ENCODE measurements around the gene POU2AF2. TPM values are rescaled to one million over a fixed set of nuclear protein-coding genes. Genes with fewer than 3 reads are reported as not detected.

The POU2AF2 gene
- total RNA-seq, 1 donor, result not detected

DNA sequence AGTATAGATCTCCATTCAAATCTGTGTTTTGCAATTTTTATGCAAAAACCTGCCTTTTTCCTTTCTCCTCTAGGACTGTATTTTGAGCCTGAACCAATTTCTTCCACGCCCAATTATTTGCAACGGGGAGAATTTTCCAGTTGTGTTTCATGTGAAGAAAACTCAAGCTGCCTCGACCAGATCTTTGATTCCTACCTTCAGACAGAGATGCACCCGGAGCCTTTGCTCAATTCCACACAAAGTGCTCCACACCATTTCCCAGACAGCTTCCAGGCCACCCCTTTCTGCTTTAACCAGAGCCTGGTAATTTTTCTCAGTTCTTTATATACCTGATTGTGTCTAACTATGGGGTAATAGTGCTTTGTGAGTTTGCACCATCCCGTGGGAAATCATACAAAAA lies 60.8 kb downstream of the POU2AF2 start:
- no peak for DNase-seq (ENCODE audit: low read depth)
- TF ChIP-seq, protein P1, sequence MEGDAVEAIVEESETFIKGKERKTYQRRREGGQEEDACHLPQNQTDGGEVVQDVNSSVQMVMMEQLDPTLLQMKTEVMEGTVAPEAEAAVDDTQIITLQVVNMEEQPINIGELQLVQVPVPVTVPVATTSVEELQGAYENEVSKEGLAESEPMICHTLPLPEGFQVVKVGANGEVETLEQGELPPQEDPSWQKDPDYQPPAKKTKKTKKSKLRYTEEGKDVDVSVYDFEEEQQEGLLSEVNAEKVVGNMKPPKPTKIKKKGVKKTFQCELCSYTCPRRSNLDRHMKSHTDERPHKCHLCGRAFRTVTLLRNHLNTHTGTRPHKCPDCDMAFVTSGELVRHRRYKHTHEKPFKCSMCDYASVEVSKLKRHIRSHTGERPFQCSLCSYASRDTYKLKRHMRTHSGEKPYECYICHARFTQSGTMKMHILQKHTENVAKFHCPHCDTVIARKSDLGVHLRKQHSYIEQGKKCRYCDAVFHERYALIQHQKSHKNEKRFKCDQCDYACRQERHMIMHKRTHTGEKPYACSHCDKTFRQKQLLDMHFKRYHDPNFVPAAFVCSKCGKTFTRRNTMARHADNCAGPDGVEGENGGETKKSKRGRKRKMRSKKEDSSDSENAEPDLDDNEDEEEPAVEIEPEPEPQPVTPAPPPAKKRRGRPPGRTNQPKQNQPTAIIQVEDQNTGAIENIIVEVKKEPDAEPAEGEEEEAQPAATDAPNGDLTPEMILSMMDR (IDR thresholded peaks at IDR 0.05; ENCODE audit: insufficient read depth, low read length), result no peak
- H3K4me3 ChIP-seq (ENCODE audit: low read depth, low read length), result no peak overlapping the region

DNA sequence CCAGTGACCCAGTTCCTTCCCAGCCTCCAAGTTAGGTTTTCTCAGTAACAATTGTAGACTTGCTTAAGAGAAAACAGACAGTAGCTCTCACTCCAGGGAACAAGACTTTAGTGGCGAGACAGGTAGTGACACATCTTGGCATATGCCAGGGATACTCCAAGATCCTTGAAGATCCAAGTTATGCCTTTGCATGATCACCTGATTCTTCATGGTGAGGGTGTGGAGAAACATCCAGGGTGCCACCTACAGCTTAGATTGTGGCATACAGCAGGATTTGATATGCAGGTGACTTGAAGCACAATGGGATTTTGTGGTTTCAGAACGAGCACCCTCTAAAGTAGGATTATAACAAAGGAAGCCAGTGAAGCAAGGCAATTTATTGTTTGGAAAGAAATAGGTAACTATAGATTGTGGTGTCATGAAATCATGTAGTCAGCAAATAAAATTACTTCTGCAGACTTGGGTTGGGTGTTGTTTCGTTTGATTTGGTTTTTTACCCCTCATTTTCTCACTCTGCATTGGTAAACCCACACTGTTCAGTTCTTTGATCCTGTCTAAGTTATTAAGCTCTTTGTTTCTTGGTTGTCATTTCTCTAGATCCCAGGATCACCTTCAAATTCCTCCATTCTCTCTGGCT lies 62.1 kb downstream of the POU2AF2 start:
- DNase-seq (ENCODE audit: low read depth), result no peak
- H3K4me3 ChIP-seq (ENCODE audit: low read depth, low read length), result no peak overlapping the region
- TF ChIP-seq, protein P1 (IDR thresholded peaks at IDR 0.05; ENCODE audit: insufficient read depth, low read length), result no peak

DNA sequence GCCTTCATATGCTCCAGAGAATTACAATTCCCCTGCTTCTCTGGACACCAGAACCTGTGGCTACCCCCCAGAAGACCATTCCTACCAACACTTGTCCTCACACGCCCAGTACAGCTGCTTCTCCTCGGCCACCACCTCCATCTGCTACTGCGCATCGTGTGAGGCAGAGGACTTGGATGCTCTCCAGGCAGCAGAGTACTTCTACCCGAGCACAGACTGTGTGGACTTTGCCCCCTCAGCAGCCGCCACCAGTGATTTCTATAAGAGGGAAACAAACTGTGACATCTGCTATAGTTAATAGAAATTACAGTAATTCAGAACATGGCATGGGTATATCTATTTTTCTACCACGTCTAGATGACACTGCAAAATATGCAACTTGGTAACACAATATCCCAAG lies 62.6 kb downstream of the POU2AF2 start:
- no peak overlapping the region for H3K4me3 ChIP-seq (ENCODE audit: low read depth, low read length)
- no peak for DNase-seq (ENCODE audit: low read depth)
- TF ChIP-seq, protein P1 (IDR thresholded peaks at IDR 0.05; ENCODE audit: insufficient read depth, low read length), result no peak

DNA sequence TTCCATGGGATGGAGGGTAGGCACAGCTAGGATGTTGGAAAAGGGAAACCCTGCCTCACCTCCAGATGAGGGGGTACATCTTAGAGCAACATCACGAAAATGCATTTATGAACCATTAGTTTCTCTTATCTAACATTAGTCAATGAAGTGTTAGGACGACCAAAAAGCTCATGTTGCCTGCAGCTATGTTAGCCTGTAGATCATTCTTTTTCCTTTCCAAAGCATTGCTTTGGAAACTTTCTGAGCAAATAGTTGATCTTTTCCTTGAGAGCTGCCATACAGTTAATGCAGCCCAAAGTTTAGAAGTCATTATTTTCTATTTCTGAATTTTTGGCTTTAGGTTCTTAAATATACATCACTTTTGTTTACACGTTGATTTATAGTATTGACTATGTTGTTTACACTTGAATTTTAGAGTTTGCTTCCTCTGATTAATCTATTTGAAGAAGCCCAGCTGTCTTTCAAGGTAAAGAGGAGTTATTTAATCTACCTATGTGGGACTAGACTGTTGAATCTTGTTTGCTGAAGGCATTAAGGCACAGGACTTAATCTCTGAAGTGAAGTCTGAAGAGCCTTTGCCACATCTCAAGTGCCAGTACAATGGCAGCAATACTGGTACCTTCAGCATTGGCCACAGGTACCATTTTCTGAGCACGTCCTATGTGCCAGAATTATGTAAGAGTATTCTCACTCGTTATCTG lies 63.8 kb downstream of the POU2AF2 start:
- TF ChIP-seq, protein P1 (IDR thresholded peaks at IDR 0.05; ENCODE audit: insufficient read depth, low read length), result no peak
- DNase-seq (ENCODE audit: low read depth), result no peak
- H3K4me3 ChIP-seq (ENCODE audit: low read depth, low read length), result no peak overlapping the region

DNA sequence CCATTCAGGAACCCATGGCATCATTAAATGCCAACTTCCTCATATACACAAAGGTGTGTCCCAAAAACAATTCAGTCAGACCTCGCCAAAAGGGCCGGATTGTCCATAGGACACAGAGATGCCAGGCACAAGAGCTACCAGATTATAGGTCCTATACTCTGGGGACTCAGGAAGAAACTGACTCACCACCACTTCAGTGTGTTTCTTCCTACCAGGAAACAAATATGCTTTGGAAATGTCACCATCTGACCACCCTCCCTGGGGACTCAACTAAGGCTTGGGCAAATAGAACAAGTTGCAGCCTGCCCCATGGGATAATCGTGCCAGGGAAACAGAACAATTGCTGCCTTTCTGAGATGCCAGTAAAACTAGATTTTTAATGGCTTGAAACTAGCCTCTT lies 64.6 kb downstream of the POU2AF2 start:
- no peak for DNase-seq (ENCODE audit: low read depth)
- no peak overlapping the region for H3K4me3 ChIP-seq (ENCODE audit: low read depth, low read length)
- TF ChIP-seq, protein P1 (IDR thresholded peaks at IDR 0.05; ENCODE audit: insufficient read depth, low read length), result no peak

DNA sequence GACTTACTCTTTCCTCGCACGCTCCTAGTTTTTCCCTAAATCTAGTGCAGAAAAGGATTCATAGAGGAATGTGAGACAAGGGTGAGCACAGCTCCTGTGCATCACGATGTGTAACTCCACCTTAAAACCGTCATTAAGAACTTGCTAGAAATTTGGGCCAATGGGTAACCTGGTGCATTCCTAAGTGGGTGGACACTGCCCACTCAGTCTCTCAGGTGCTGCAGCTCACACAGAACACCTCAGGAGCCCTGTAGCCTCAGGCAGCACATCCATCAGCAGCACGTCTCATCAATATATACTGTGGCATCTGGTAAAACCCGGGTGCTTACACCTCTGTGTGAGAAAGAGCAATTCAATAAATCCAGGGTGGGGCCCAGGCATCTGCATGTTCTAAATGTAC lies 65.2 kb downstream of the POU2AF2 start:
- no peak for DNase-seq (ENCODE audit: low read depth)
- TF ChIP-seq, protein P1 (IDR thresholded peaks at IDR 0.05; ENCODE audit: insufficient read depth, low read length), result no peak
- no peak overlapping the region for H3K4me3 ChIP-seq (ENCODE audit: low read depth, low read length)

All from fibroblast of the aortic adventitia (primary cell).